GM12878 (cell line): ENCODE results near the gene FHL2. TPM values are rescaled to one million over a fixed set of nuclear protein-coding genes. Genes with fewer than 3 reads are reported as not detected.

Experiments used
- ATAC-seq: fragments of 200-7000 bp; cut with Tn5 transposase; 3 replicates; pipeline ENCODE4 v1.9.1; 2020; ENCODE audit warnings: mild to moderate bottlenecking, moderate library complexity
- BruUV-seq: library from RNA; stranded (reverse); fragments of 400-500 nt; replicated peaks from 2 replicates; lab custom pipeline; 2021; lab: Mats Ljungman, UMichigan
- CTCF ChIA-PET: fragments of 300-600 bp; sonication (Branson Sonifier 250); formaldehyde crosslinking; extraction: SDS; loops from one replicate; lab custom pipeline; 2021; ENCODE audit warnings: inconsistent platforms; lab: Yijun Ruan, JAX
- POLR2A ChIA-PET: fragments of 350-600 bp; formaldehyde crosslinking; extraction: SDS; loops from one replicate; lab custom pipeline; 2021; ENCODE audit warnings: inconsistent platforms; lab: Charles Lee
- RAD21 ChIA-PET: fragments of 300-600 bp; sonication (Branson Sonifier 250); formaldehyde crosslinking; loops from one replicate; lab custom pipeline; 2023; ENCODE audit warnings: antibody characterized with exemption; ENCODE audit not compliant: unreplicated experiment; lab: Charles Lee
- SMC1A ChIA-PET: fragments of 300-600 bp; sonication (Branson Sonifier 250); formaldehyde crosslinking; loops from one replicate; lab custom pipeline; 2023; ENCODE audit not compliant: unreplicated experiment, uncharacterized antibody; lab: Charles Lee
- DNase-seq: peaks from one replicate; pipeline ENCODE4 v3.0.0-alpha.2; 2011; ENCODE audit warnings: low read depth, low spot score
- FAIRE-seq: peaks from 3 replicates; lab custom pipeline; 2011; peaks lifted over from hg19 to GRCh38; lab: Jason Lieb, UNC
- H2AFZ ChIP-seq: 2 replicates; pipeline ENCODE4 v1.6.0; 2011; ENCODE audit warnings: low read depth, low read length, control low read depth; ENCODE audit not compliant: control insufficient read depth
- H3K27ac ChIP-seq: 2 replicates; pipeline ENCODE4 v1.5.1; 2011; ENCODE audit warnings: control low read depth; ENCODE audit not compliant: control insufficient read depth, insufficient read depth
- H3K27me3 ChIP-seq, 2 experiments: replicated peaks in 1 of 2; 2 replicates each; pipeline versions ENCODE4 v1.6.0 to v1.6.1; 2011; ENCODE audit warnings: low read length in 1 of 2; ENCODE audit not compliant: control insufficient read depth in 2 of 2, insufficient read depth in 2 of 2
- H3K36me3 ChIP-seq, 2 experiments: 2 replicates each; pipeline ENCODE4 v1.5.1; 2011; ENCODE audit warnings: low read length in 1 of 2; ENCODE audit not compliant: control insufficient read depth in 2 of 2, insufficient read depth in 2 of 2
- H3K4me1 ChIP-seq: 2 replicates; pipeline ENCODE4 v1.6.1; 2011; ENCODE audit warnings: mild to moderate bottlenecking, low read length, moderate library complexity, mixed read lengths; ENCODE audit not compliant: control insufficient read depth, insufficient read depth
- H3K4me2 ChIP-seq: 2 replicates; pipeline ENCODE4 v1.6.0; 2011; ENCODE audit warnings: control low read depth; ENCODE audit not compliant: control insufficient read depth, insufficient read depth
- H3K4me3 ChIP-seq: fragments of 200-600 bp; sonication (generic); 2 replicates; pipeline ENCODE4 v1.5.1; 2016
- H3K79me2 ChIP-seq: 2 replicates; pipeline ENCODE4 v1.6.0; 2011; ENCODE audit warnings: low read length; ENCODE audit not compliant: control insufficient read depth, insufficient read depth
- H3K9ac ChIP-seq: 2 replicates; pipeline ENCODE4 v1.8.0; 2011; ENCODE audit warnings: low read length, control low read depth, mixed read lengths; ENCODE audit not compliant: control insufficient read depth, insufficient read depth
- H3K9me3 ChIP-seq: replicated peaks from 3 replicates; pipeline ENCODE4 v1.5.1; 2011; ENCODE audit warnings: mild to moderate bottlenecking, low read length; ENCODE audit not compliant: control insufficient read depth, insufficient read depth
- H4K20me1 ChIP-seq: 2 replicates; pipeline ENCODE4 v1.6.0; 2011; ENCODE audit not compliant: control insufficient read depth, insufficient read depth
- FOS ChIP-seq: IDR thresholded peaks from 3 replicates; pipeline ENCODE4 v1.6.1; 2011; ENCODE audit warnings: borderline replicate concordance; ENCODE audit not compliant: insufficient read length; ENCODE audit errors: extremely low read depth
- MEF2B ChIP-seq: fragments of 450-650 bp; IDR thresholded peaks from 2 replicates; pipeline ENCODE4 v1.6.1; 2018; ENCODE audit warnings: mild to moderate bottlenecking, moderate library complexity; ENCODE audit not compliant: partially characterized antibody, poor library complexity, severe bottlenecking
- MTA2 ChIP-seq: fragments of 450-650 bp; IDR thresholded peaks from 2 replicates; pipeline ENCODE4 v1.6.1; 2016; ENCODE audit warnings: low read depth, mild to moderate bottlenecking, moderate library complexity
- RB1 ChIP-seq: fragments of 450-650 bp; formaldehyde crosslinking; IDR thresholded peaks from 2 replicates; pipeline ENCODE4 v1.6.1; 2017; ENCODE audit warnings: mild to moderate bottlenecking, borderline replicate concordance
- ZNF274 ChIP-seq: IDR thresholded peaks from one replicate; pipeline ENCODE4 v1.8.0; 2011; ENCODE audit not compliant: insufficient read length, insufficient read depth
- WGBS: methylation state at CpG from one replicate; pipeline ENCODE4 v1.1.6; 2016; ENCODE audit warnings: low lambda C conversion rate; ENCODE audit not compliant: insufficient replicate concordance, insufficient coverage; ENCODE audit errors: missing lambda C conversion rate; 5-methylcytosine and 5-hydroxymethylcytosine counted together
- in situ Hi-C: fragments of 300-500 bp; cut with MboI; formaldehyde crosslinking; loops from 9 replicates; pipeline ENCODE4 v1.14.3; 2018; ENCODE audit warnings: mixed read lengths
- intact Hi-C: fragments of 100-400 bp; cut with micrococcal nuclease; formaldehyde crosslinking; loops from one replicate; pipeline ENCODE4 v1.14.2; 2022; ENCODE audit not compliant: unreplicated experiment
- polyA plus RNA-seq, 11 experiments: library from polyadenylated mRNA; depleted of rRNA in 4 of 11; unstranded in 6 of 11; stranded (reverse) in 5 of 11; fragments of >200 nt; fragmentation: Nextera tagmentation in 4 of 11; fragmentation: Illumina TruSeq in 1 of 11; extraction: Ambion mirVana in 4 of 11; extraction: Trizol in 1 of 11; gene quantifications; 1 replicate in 1 of 11; 2 replicates in 10 of 11; pipeline versions ENCODE4 v1.2.1 to v1.2.3, GENCODE V29; 2011 to 2016; ENCODE audit warnings: inconsistent platforms in 2 of 11, missing spikeins in 2 of 11, low read depth in 1 of 11
- total RNA-seq, 4 experiments: library from RNA; depleted of rRNA in 3 of 4; stranded (reverse); fragments of >200 nt in 3 of 4; fragmentation: Illumina TruSeq in 1 of 4; extraction: Trizol in 1 of 4; gene quantifications; 2 replicates each; pipeline versions ENCODE4 v1.2.1 to v1.2.3, GENCODE V29; 2013 to 2021
- TF ChIP-seq, protein P1 (sequence below): IDR thresholded peaks from 2 replicates; pipeline ENCODE4 v1.6.1; 2011; ENCODE audit warnings: low read depth, low read length, improper control_type of control experiment, borderline replicate concordance
- TF ChIP-seq, protein P2 (sequence below): IDR thresholded peaks from 2 replicates; pipeline ENCODE4 v1.6.1; 2012; ENCODE audit warnings: improper control_type of control experiment, low read depth, low read length; ENCODE audit not compliant: insufficient replicate concordance
- TF ChIP-seq, protein P3 (sequence below): fragments of 450-650 bp; IDR thresholded peaks from 2 replicates; pipeline ENCODE4 v1.6.1; 2014; ENCODE audit warnings: mild to moderate bottlenecking
- TF ChIP-seq, protein P4 (sequence below): fragments of 450-650 bp; formaldehyde crosslinking; IDR thresholded peaks from 2 replicates; pipeline ENCODE4 v1.4.0; 2020; ENCODE audit warnings: mild to moderate bottlenecking, moderate library complexity

FHL2 gene
- total and polyA plus RNA-seq, 10 of the 15 experiments (the other 5 are each of a cell fraction or from before 2014, with no cell fraction given), result 2.2 to 9.9 (median 4.5) TPM

DNA sequence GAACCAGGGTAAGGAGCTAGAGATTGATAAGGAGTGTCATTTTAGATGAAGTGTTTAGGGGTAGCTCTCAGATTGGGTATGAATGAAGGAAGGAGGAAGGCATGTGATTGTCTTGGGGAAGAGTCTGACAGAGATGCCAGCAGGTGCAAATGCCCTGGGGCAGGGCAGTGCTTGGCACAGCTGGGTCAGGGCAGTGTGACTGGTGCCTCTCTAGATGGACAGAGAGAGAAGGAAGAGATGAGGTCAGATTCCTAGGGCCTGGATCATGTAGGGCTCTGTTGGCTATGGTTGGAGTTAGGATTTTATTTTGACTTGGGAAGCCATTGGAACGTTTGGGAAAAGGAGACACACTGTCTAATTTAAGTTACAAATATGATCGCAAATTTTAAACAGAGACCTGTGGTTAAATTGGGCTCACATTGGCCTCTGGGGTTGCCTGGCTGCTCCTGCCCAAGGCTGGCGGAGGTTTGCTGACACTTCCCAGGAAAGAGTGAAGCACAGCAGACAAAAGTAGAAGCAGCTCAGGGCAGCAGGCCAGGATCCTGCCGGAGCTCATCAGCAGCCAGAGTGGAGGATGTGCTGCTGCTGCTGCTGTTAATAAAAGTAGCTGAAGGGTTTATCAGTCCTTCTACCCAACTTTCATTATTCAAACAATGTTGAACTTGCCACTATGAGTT is 32.7 kb upstream of the FHL2 start (continued):
- TF ChIP-seq, protein P1, sequence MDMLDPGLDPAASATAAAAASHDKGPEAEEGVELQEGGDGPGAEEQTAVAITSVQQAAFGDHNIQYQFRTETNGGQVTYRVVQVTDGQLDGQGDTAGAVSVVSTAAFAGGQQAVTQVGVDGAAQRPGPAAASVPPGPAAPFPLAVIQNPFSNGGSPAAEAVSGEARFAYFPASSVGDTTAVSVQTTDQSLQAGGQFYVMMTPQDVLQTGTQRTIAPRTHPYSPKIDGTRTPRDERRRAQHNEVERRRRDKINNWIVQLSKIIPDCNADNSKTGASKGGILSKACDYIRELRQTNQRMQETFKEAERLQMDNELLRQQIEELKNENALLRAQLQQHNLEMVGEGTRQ, result no peak
- TF ChIP-seq FOS (no peak), ZNF274 (no peak), MTA2 (no peak)

DNA sequence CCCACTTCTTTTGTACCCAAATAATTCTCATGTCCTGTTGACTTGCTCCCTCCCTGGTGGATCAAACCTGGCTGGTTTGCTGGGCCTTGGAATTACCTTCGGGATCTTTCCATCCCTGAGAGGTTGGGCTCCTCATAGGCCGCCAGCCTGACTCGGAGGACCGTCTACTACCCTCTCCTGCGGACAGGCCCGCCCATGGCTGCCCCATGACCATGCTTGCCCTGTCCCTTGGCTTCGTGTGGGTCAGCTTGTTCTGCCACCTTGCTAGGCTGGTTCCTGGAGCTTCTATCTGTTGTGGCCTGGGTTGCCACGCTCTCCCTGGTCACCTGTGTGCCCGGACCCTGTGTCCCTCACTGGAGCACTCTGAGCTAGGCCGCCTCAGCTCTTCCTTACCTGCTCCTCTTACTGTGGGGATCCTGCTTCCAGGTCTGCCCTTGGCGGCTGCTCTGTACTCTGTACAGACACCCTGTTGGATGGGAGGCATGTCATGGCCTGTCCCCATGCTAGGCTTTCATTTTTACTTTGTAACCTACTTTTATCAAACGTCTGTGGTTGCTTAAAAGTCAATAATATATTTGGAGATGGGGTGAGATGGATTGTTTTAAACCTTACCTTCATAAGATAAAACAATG is 29.7 kb upstream of the FHL2 start:
- Histone ChIP-seq H3K4me1 (no peaks in the 10 kb centered on the region), H3K27ac (no peak overlapping the region), H3K79me2 (no peaks in the 10 kb centered on the region), H3K4me2 (no peak overlapping the region), H3K9me3 (no peaks in the 10 kb centered on the region), H3K27me3 (peaks cover 0 to 2% of the 10 kb centered on the region in 2 experiments; a peak in 2 of 4 replicates), H3K36me3 (no peaks in the 10 kb centered on the region), H3K9ac (no peak overlapping the region), H4K20me1 (no peaks in the 10 kb centered on the region), H2AFZ (no peak overlapping the region), H3K4me3 (no peak overlapping the region)
- CTCF ChIA-PET, result interaction anchor here (1.0 kb wide), 1 partner anchor 19 kb away, joined by 3 read pairs; no protein-coding TSS in a partner anchor
- RAD21 ChIA-PET, result no interaction called here
- intact Hi-C loops (no loop called here), in situ Hi-C loops (no loop called here)
- SMC1A ChIA-PET, result no interaction called here
- POLR2A ChIA-PET, result no interaction called here
- no peak for FAIRE-seq
- whole genome bisulfite sequencing, result 20% methylated on average over 12 of the region's 12 CpGs
- ATAC-seq, result no peak
- DNase-seq, result no peak
- no TSS peak for BruUV-seq
- TF ChIP-seq, protein P2, sequence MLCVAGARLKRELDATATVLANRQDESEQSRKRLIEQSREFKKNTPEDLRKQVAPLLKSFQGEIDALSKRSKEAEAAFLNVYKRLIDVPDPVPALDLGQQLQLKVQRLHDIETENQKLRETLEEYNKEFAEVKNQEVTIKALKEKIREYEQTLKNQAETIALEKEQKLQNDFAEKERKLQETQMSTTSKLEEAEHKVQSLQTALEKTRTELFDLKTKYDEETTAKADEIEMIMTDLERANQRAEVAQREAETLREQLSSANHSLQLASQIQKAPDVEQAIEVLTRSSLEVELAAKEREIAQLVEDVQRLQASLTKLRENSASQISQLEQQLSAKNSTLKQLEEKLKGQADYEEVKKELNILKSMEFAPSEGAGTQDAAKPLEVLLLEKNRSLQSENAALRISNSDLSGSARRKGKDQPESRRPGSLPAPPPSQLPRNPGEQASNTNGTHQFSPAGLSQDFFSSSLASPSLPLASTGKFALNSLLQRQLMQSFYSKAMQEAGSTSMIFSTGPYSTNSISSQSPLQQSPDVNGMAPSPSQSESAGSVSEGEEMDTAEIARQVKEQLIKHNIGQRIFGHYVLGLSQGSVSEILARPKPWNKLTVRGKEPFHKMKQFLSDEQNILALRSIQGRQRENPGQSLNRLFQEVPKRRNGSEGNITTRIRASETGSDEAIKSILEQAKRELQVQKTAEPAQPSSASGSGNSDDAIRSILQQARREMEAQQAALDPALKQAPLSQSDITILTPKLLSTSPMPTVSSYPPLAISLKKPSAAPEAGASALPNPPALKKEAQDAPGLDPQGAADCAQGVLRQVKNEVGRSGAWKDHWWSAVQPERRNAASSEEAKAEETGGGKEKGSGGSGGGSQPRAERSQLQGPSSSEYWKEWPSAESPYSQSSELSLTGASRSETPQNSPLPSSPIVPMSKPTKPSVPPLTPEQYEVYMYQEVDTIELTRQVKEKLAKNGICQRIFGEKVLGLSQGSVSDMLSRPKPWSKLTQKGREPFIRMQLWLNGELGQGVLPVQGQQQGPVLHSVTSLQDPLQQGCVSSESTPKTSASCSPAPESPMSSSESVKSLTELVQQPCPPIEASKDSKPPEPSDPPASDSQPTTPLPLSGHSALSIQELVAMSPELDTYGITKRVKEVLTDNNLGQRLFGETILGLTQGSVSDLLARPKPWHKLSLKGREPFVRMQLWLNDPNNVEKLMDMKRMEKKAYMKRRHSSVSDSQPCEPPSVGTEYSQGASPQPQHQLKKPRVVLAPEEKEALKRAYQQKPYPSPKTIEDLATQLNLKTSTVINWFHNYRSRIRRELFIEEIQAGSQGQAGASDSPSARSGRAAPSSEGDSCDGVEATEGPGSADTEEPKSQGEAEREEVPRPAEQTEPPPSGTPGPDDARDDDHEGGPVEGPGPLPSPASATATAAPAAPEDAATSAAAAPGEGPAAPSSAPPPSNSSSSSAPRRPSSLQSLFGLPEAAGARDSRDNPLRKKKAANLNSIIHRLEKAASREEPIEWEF, result no peak
- TF ChIP-seq MEF2B (no peak), RB1 (no peak)
- TF ChIP-seq, protein P3, sequence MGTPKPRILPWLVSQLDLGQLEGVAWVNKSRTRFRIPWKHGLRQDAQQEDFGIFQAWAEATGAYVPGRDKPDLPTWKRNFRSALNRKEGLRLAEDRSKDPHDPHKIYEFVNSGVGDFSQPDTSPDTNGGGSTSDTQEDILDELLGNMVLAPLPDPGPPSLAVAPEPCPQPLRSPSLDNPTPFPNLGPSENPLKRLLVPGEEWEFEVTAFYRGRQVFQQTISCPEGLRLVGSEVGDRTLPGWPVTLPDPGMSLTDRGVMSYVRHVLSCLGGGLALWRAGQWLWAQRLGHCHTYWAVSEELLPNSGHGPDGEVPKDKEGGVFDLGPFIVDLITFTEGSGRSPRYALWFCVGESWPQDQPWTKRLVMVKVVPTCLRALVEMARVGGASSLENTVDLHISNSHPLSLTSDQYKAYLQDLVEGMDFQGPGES, result no peak
- TF ChIP-seq, protein P4, sequence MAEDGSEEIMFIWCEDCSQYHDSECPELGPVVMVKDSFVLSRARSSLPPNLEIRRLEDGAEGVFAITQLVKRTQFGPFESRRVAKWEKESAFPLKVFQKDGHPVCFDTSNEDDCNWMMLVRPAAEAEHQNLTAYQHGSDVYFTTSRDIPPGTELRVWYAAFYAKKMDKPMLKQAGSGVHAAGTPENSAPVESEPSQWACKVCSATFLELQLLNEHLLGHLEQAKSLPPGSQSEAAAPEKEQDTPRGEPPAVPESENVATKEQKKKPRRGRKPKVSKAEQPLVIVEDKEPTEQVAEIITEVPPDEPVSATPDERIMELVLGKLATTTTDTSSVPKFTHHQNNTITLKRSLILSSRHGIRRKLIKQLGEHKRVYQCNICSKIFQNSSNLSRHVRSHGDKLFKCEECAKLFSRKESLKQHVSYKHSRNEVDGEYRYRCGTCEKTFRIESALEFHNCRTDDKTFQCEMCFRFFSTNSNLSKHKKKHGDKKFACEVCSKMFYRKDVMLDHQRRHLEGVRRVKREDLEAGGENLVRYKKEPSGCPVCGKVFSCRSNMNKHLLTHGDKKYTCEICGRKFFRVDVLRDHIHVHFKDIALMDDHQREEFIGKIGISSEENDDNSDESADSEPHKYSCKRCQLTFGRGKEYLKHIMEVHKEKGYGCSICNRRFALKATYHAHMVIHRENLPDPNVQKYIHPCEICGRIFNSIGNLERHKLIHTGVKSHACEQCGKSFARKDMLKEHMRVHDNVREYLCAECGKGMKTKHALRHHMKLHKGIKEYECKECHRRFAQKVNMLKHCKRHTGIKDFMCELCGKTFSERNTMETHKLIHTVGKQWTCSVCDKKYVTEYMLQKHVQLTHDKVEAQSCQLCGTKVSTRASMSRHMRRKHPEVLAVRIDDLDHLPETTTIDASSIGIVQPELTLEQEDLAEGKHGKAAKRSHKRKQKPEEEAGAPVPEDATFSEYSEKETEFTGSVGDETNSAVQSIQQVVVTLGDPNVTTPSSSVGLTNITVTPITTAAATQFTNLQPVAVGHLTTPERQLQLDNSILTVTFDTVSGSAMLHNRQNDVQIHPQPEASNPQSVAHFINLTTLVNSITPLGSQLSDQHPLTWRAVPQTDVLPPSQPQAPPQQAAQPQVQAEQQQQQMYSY (CRISPR knock-in tag), result no peak
